HUDEP-2 (cell line): ENCODE data around the gene ABHD5.

Experiments
- DNase-seq, 76 experiments: peaks; one replicate each; lab custom pipeline; 2025; ENCODE audit not compliant: unreplicated experiment in 76 of 76; lab: John Stamatoyannopoulos, UW

ABHD5 gene

DNA sequence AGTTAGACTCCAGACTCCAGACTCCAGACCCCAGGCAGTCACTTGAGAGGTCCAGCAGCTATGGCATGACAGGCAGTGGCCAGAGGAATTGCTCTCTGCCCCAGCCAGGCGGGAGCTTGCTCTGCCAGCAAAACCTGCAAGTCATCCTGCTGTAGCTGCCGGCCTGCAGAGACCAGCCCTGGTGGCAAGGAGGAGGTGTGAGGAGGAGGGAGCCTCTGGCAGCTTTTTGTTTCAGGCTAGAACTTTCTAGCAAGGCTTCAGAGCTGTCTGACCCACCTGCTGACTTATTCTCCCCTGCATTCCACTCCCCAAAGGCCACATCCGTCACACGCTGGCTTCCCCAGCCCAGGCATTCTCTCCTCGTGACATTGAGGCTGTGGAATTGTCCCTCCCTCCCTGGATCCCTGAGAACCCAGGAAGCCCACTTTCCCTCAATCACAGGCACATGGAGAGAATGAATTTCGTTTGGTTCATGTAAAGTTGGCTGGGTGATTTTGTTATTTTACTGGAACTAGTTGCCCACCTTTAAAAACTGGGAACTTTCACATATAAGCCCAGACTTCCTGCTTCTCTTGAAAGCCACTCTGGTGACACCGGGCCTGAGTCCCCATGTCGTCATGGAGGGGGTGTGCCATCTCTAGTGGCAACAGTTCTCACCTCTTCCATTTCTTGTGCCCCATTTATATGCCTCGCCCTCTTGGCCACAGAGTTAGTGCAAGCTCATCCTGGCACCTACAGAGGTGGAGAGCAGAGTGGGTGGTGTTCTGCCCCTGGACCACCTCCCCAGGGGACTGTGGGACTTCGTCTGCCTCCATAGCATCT, 82.7 kb downstream of the ABHD5 start:
- peak in 75 of 76 experiments; percentile 4 to 84 (median 60) for DNase-seq

DNA sequence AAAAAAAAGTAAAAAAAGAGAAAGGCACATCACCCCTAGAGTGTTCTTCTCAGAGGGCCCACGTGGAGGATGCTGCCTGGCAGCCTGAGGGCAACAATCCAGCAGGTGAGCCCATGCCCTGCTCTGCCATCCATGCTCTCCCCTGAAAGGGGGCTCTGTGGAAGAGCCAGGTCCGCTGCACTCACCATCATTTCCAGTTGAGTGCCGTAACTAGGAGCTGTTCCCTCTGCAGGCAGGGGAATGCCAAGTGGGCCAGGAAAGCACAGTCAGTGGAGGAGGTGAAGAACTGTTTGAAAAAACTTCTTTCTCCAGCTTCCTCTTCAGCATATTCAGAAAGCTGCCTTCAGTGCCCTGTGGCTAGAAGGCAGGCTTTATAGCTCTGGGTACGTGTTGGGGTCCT, 84.1 kb downstream of the ABHD5 start:
- DNase-seq = no peak

DNA sequence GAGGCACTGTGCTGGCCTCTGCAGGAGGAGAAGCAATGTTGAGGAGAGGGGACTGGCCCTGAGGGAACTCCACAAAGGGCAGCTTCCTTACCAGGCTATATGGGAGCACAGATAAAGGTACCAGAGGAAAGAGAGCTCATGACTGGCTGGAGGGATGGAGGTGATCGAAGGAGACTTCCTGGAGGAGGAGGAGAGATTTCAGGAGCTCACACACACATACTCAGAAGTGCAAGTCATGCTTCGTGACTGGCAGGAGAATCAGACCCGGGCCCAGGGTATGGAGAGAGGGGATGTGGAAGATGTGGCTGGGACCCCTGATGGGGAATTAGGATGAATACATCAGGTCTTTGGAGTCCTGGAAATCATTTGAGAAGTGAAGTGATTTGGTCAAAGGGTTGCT, 85.4 kb downstream of the ABHD5 start:
- no peak for DNase-seq

DNA sequence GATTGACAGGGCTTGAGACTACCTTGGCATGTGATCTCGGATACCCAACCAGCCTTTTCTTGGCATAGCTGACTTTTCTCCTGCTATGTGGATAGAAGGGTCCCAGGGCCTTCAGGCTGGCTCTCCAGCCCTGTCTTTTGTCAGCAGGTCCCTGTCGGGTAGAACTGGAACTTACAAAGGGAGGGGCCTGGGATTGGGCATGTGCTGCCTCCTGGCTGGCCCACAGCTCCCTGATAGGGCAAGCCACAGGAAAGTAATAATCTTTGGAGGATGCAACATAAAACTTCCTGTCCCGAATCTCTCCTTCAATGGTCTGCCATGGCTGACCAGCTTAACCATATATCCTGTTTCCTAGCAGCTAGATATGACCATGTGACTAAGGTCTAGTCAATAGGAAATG, 89.1 kb downstream of the ABHD5 start:
- no peak for DNase-seq

DNA sequence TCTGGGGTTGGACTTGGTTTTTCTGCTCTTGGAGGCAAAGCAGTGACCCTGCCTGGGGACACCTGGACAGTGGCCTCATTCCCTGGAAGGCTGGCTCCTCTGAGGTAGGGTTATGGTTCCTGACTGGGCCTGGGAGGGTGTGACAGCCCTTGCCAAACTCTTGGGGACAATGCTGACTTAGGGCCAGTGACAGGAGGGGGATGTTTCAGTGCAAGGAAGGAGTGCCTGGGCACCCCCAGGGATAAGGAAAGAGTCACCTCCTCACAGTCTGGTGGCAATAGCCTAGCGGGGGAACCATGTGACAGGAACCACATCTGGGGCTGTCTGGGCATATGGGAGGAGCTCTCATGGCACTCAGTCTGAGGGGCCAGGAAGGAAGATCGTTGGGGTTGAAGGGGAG, 91.8 kb downstream of the ABHD5 start:
- DNase-seq = no peak
